ENCODE results near the gene CSF1R.

DNA sequence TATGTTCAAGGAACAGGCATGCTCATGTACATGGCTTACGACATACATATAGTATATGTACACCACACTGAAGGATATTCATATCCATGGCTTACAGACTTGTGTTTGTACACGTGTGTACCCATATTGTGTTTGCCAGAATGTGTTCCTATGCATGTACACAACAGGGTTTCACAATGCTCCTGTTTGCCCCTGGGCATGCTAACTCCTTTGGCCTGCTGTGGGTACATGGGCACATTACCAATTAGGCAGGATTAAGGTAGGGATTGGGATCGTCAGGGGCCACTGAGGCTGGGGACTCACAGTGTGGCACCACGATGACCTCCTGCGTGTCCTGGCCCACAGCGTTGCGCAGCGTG, 43.1 kb upstream of the CSF1R start:
- TF ChIP-seq, protein P1, sequence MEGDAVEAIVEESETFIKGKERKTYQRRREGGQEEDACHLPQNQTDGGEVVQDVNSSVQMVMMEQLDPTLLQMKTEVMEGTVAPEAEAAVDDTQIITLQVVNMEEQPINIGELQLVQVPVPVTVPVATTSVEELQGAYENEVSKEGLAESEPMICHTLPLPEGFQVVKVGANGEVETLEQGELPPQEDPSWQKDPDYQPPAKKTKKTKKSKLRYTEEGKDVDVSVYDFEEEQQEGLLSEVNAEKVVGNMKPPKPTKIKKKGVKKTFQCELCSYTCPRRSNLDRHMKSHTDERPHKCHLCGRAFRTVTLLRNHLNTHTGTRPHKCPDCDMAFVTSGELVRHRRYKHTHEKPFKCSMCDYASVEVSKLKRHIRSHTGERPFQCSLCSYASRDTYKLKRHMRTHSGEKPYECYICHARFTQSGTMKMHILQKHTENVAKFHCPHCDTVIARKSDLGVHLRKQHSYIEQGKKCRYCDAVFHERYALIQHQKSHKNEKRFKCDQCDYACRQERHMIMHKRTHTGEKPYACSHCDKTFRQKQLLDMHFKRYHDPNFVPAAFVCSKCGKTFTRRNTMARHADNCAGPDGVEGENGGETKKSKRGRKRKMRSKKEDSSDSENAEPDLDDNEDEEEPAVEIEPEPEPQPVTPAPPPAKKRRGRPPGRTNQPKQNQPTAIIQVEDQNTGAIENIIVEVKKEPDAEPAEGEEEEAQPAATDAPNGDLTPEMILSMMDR (IDR thresholded peaks at IDR 0.05; ENCODE audit: borderline replicate concordance, extremely low read depth, low read length, poor library complexity, severe bottlenecking) = no peak
- no peak for TF ChIP-seq EZH2 (IDR thresholded peaks at IDR 0.05; ENCODE audit: borderline replicate concordance, low read depth, low read length, severe bottlenecking)
